K562 (cell line): Measurements from ENCODE around the gene SPINK9. TPM values are rescaled to one million over a fixed set of nuclear protein-coding genes. Genes with fewer than 3 reads are reported as not detected.
A peak's percentile ranks its signal among the peaks of the same experiment; 100 is the strongest.

Experiments
- ATF4 ChIP-seq: fragments of 450-650 bp; formaldehyde crosslinking; IDR thresholded peaks from 2 replicates; pipeline ENCODE4 v1.4.0; 2022; ENCODE audit warnings: mild to moderate bottlenecking, moderate library complexity
- CHAMP1 ChIP-seq: fragments of 450-650 bp; IDR thresholded peaks from 2 replicates; pipeline ENCODE4 v1.6.1; 2016; ENCODE audit warnings: mild to moderate bottlenecking
- EP300 ChIP-seq: IDR thresholded peaks from 2 replicates; pipeline ENCODE4 v1.6.1; 2012; ENCODE audit warnings: low read length, improper control_type of control experiment
- FOSL1 ChIP-seq: fragments of 200-800 bp; sonication (Bioruptor generic); conservative IDR thresholded peaks from 2 replicates; pipeline ENCODE4 v1.6.1; 2016; ENCODE audit warnings: missing genetic modification characterization, missing compliant biosample characterization
- GMEB1 ChIP-seq: fragments of 250-450 bp; sonication (Bioruptor Pico); IDR thresholded peaks from 2 replicates; pipeline ENCODE4 v1.4.0; 2020; ENCODE audit warnings: mild to moderate bottlenecking
- MTA1 ChIP-seq: fragments of 450-650 bp; IDR thresholded peaks from 2 replicates; pipeline ENCODE4 v1.6.1; 2017; ENCODE audit warnings: borderline replicate concordance
- MYNN ChIP-seq, 2 experiments: sonication (generic); formaldehyde crosslinking in 1 of 2; IDR thresholded peaks; 2 replicates each; pipeline versions ENCODE4 v1.5.0 to v1.6.1; 2016 to 2020; ENCODE audit warnings: antibody characterized with exemption in 1 of 2, missing genetic modification reagents in 1 of 2
- NCOA4 ChIP-seq: fragments of 450-650 bp; IDR thresholded peaks from 2 replicates; pipeline ENCODE4 v1.6.1; 2018; ENCODE audit warnings: mild to moderate bottlenecking; ENCODE audit not compliant: partially characterized antibody
- SLC30A9 ChIP-seq: fragments of 250-450 bp; sonication (Bioruptor Pico); IDR thresholded peaks from 2 replicates; pipeline ENCODE4 v1.8.0; 2022; ENCODE audit warnings: mild to moderate bottlenecking, moderate library complexity
- TGIF2 ChIP-seq: sonication (generic); formaldehyde crosslinking; IDR thresholded peaks from 2 replicates; pipeline ENCODE4 v1.8.1; 2022; ENCODE audit warnings: mild to moderate bottlenecking, missing genetic modification reagents, moderate library complexity
- U2AF2 ChIP-seq: fragments of 200-400 bp; formaldehyde crosslinking; optimal IDR thresholded peaks from 2 replicates; pipeline ENCODE3; 2017; ENCODE audit warnings: low read depth, mild to moderate bottlenecking, low read length
- ZNF121 ChIP-seq: sonication (generic); formaldehyde crosslinking; conservative IDR thresholded peaks from 2 replicates; pipeline ENCODE4 v1.8.0; 2022; ENCODE audit warnings: missing genetic modification reagents
- ZNF76 ChIP-seq: fragments of 250-450 bp; sonication (Bioruptor Pico); IDR thresholded peaks from 2 replicates; pipeline ENCODE4 v1.4.0; 2020; ENCODE audit warnings: mild to moderate bottlenecking, moderate library complexity, borderline replicate concordance
- ZNF830 ChIP-seq: fragments of 250-450 bp; sonication (Bioruptor Pico); IDR thresholded peaks from 2 replicates; pipeline ENCODE4 v1.5.0; 2021; ENCODE audit warnings: mild to moderate bottlenecking
- polyA plus RNA-seq, 8 experiments: library from polyadenylated mRNA; depleted of rRNA in 4 of 8; stranded (reverse) in 5 of 8; unstranded in 3 of 8; fragments of >200 nt; fragmentation: Nextera tagmentation in 2 of 8; fragmentation: Illumina TruSeq in 1 of 8; extraction: Ambion mirVana in 2 of 8; extraction: Trizol in 1 of 8; gene quantifications; 2 replicates each; pipeline versions ENCODE4 v1.2.1 to v1.2.3, GENCODE V29; 2011 to 2014; ENCODE audit warnings: inconsistent platforms in 1 of 8, missing spikeins in 1 of 8
- total RNA-seq, 7 experiments: library from RNA; depleted of rRNA in 6 of 7; stranded (reverse); fragments of >200 nt in 6 of 7; fragmentation: Illumina TruSeq in 2 of 7; extraction: Trizol in 2 of 7; gene quantifications; 2 replicates each; pipeline versions ENCODE4 v1.2.1 to v1.2.3, GENCODE V29; 2011 to 2021; ENCODE audit warnings: low replicate concordance in 1 of 7
- TF ChIP-seq, protein P1 (sequence below): fragments of 250-450 bp; sonication (Bioruptor Pico); IDR thresholded peaks from 2 replicates; pipeline ENCODE4 v1.5.0; 2021; ENCODE audit warnings: mild to moderate bottlenecking, borderline replicate concordance
- TF ChIP-seq, protein P2 (sequence below): fragments of 250-450 bp; sonication (Bioruptor Pico); IDR thresholded peaks from 2 replicates; pipeline ENCODE4 v1.4.0; 2020; ENCODE audit warnings: mild to moderate bottlenecking, moderate library complexity, borderline replicate concordance

SPINK9 gene
- total and polyA plus RNA-seq, 9 of the 15 experiments (the other 6 are each of a cell fraction or from before 2014, with no cell fraction given): not detected

- TF ChIP-seq GMEB1 (CRISPR knock-in tag) (no peak), TGIF2 (CRISPR knock-in tag) (no peak), ZNF830 (CRISPR knock-in tag) (no peak), ZNF76 (CRISPR knock-in tag) (no peak), NCOA4 (no peak), U2AF2 (no peak), SLC30A9 (CRISPR knock-in tag) (no peak), MYNN (IDR thresholded peaks at IDR 0.05) (no peak), MYNN (CRISPR knock-in tag; IDR thresholded peaks at IDR 0.05) (no peak), ZNF121 (no peak), CHAMP1 (no peak), ATF4 (CRISPR knock-in tag) (no peak), FOSL1 (tag) (peak; percentile 67), MTA1 (no peak), EP300 (no peak)
- TF ChIP-seq, protein P1, sequence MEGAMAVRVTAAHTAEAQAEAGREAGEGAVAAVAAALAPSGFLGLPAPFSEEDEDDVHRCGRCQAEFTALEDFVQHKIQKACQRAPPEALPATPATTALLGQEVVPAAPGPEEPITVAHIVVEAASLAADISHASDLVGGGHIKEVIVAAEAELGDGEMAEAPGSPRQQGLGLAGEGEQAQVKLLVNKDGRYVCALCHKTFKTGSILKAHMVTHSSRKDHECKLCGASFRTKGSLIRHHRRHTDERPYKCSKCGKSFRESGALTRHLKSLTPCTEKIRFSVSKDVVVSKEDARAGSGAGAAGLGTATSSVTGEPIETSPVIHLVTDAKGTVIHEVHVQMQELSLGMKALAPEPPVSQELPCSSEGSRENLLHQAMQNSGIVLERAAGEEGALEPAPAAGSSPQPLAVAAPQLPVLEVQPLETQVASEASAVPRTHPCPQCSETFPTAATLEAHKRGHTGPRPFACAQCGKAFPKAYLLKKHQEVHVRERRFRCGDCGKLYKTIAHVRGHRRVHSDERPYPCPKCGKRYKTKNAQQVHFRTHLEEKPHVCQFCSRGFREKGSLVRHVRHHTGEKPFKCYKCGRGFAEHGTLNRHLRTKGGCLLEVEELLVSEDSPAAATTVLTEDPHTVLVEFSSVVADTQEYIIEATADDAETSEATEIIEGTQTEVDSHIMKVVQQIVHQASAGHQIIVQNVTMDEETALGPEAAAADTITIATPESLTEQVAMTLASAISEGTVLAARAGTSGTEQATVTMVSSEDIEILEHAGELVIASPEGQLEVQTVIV (CRISPR knock-in tag): no peak
- TF ChIP-seq, protein P2, sequence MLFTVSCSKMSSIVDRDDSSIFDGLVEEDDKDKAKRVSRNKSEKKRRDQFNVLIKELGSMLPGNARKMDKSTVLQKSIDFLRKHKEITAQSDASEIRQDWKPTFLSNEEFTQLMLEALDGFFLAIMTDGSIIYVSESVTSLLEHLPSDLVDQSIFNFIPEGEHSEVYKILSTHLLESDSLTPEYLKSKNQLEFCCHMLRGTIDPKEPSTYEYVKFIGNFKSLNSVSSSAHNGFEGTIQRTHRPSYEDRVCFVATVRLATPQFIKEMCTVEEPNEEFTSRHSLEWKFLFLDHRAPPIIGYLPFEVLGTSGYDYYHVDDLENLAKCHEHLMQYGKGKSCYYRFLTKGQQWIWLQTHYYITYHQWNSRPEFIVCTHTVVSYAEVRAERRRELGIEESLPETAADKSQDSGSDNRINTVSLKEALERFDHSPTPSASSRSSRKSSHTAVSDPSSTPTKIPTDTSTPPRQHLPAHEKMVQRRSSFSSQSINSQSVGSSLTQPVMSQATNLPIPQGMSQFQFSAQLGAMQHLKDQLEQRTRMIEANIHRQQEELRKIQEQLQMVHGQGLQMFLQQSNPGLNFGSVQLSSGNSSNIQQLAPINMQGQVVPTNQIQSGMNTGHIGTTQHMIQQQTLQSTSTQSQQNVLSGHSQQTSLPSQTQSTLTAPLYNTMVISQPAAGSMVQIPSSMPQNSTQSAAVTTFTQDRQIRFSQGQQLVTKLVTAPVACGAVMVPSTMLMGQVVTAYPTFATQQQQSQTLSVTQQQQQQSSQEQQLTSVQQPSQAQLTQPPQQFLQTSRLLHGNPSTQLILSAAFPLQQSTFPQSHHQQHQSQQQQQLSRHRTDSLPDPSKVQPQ (CRISPR knock-in tag): no peak
Measured at GRCh38 chr5:148383564-148384379, 48.4 kb downstream of the SPINK9 start, which contains the start of gene FBXO38 (continued).
